IMR-90 (cell line): ENCODE data around the gene JCAD. TPM values are rescaled to one million over a fixed set of nuclear protein-coding genes. Genes with fewer than 3 reads are reported as not detected.
A peak's percentile ranks its signal among the peaks of the same experiment; 100 is the strongest.

ENCODE experiments used
- ATAC-seq: fragments of 200-7000 bp; cut with Tn5 transposase; 2 replicates; pipeline ENCODE4 v1.9.1; 2020; ENCODE audit warnings: low read depth, mild to moderate bottlenecking, moderate library complexity
- BruUV-seq: library from RNA; stranded (reverse); fragments of 400-500 nt; replicated peaks from 2 replicates; lab custom pipeline; 2021; lab: Mats Ljungman, UMichigan
- CTCF ChIA-PET: fragments of 300-600 bp; formaldehyde crosslinking; extraction: SDS; loops from one replicate; lab custom pipeline; 2021; ENCODE audit warnings: antibody characterized with exemption; lab: Yijun Ruan, JAX
- POLR2A ChIA-PET: fragments of 300-600 bp; sonication (Branson Sonifier 250); formaldehyde crosslinking; loops from one replicate; lab custom pipeline; 2022; ENCODE audit warnings: antibody characterized with exemption; ENCODE audit not compliant: unreplicated experiment; lab: Charles Lee
- DNase-seq: peaks from one replicate; pipeline ENCODE4 v3.0.0; 2013
- H2AFZ ChIP-seq: replicated peaks from 2 replicates; pipeline ENCODE3; 2013; ENCODE audit warnings: low read length, mild to moderate bottlenecking; ENCODE audit not compliant: poor library complexity
- H2AK5ac ChIP-seq: 2 replicates; pipeline ENCODE4 v1.6.1; 2013; ENCODE audit warnings: low read depth, low read length, inconsistent platforms
- H2AK9ac ChIP-seq: replicated peaks from 2 replicates; pipeline ENCODE3; 2013; ENCODE audit warnings: mild to moderate bottlenecking, low read depth, low read length, moderate library complexity; ENCODE audit not compliant: poor library complexity
- H2BK120ac ChIP-seq: 2 replicates; pipeline ENCODE4 v1.6.1; 2013; ENCODE audit warnings: low read depth, low read length, inconsistent platforms
- H2BK15ac ChIP-seq: 3 replicates; pipeline ENCODE4 v1.6.1; 2013; ENCODE audit warnings: low read depth, low read length, inconsistent platforms
- H2BK20ac ChIP-seq: 2 replicates; pipeline ENCODE4 v1.6.1; 2013; ENCODE audit warnings: low read depth, mild to moderate bottlenecking, inconsistent platforms, low read length, moderate library complexity
- H2BK5ac ChIP-seq: 2 replicates; pipeline ENCODE4 v1.6.1; 2013; ENCODE audit warnings: mild to moderate bottlenecking, low read depth, low read length, inconsistent platforms; ENCODE audit not compliant: poor library complexity, severe bottlenecking
- H3K14ac ChIP-seq: replicated peaks from 2 replicates; pipeline ENCODE4 v1.6.1; 2013; ENCODE audit warnings: low read depth, low read length, inconsistent platforms
- H3K18ac ChIP-seq: 2 replicates; pipeline ENCODE4 v1.6.1; 2013; ENCODE audit warnings: low read depth, low read length, control low read depth
- H3K23ac ChIP-seq: 2 replicates; pipeline ENCODE4 v1.6.1; 2013; ENCODE audit warnings: low read depth, low read length, inconsistent platforms
- H3K27ac ChIP-seq: 2 replicates; pipeline ENCODE4 v1.5.1; 2013; ENCODE audit warnings: mild to moderate bottlenecking, control low read depth, low read length; ENCODE audit not compliant: insufficient read depth
- H3K27me3 ChIP-seq: 2 replicates; pipeline ENCODE4 v1.6.1; 2013; ENCODE audit warnings: low read length; ENCODE audit not compliant: control insufficient read depth, insufficient read depth
- H3K36me3 ChIP-seq: 2 replicates; pipeline ENCODE4 v1.6.1; 2013; ENCODE audit warnings: low read length, mixed read lengths; ENCODE audit not compliant: control insufficient read depth, insufficient read depth
- H3K4ac ChIP-seq: 2 replicates; pipeline ENCODE4 v1.6.1; 2013; ENCODE audit warnings: low read depth, low read length, inconsistent platforms
- H3K4me1 ChIP-seq: 2 replicates; pipeline ENCODE4 v1.6.1; 2013; ENCODE audit warnings: low read length, mixed read lengths; ENCODE audit not compliant: control insufficient read depth, insufficient read depth
- H3K4me2 ChIP-seq: 2 replicates; pipeline ENCODE4 v1.6.1; 2013; ENCODE audit warnings: low read depth, mild to moderate bottlenecking, control low read depth, low read length, moderate library complexity
- H3K4me3 ChIP-seq: 2 replicates; pipeline ENCODE4 v1.5.1; 2013; ENCODE audit warnings: low read depth, mild to moderate bottlenecking, control low read depth, low read length, moderate library complexity; ENCODE audit not compliant: insufficient read depth
- H3K56ac ChIP-seq: 2 replicates; pipeline ENCODE4 v1.6.1; 2013; ENCODE audit warnings: low read length, inconsistent platforms; ENCODE audit not compliant: insufficient read depth; ENCODE audit errors: extremely low read depth
- H3K79me1 ChIP-seq, 2 experiments: 2 replicates each; pipeline ENCODE4 v1.6.1; 2013; ENCODE audit warnings: low read length in 2 of 2, inconsistent platforms in 1 of 2, low read depth in 1 of 2
- H3K9ac ChIP-seq: 2 replicates; pipeline ENCODE4 v1.6.1; 2013; ENCODE audit warnings: low read depth, low read length, control low read depth
- H3K9me1 ChIP-seq: 2 replicates; pipeline ENCODE4 v1.6.1; 2013; ENCODE audit warnings: low read length, inconsistent platforms; ENCODE audit not compliant: insufficient read depth
- H3K9me3 ChIP-seq: 2 replicates; pipeline ENCODE4 v1.6.1; 2013; ENCODE audit warnings: low read length; ENCODE audit not compliant: control insufficient read depth, insufficient read depth
- H4K20me1 ChIP-seq: 2 replicates; pipeline ENCODE4 v1.6.1; 2013; ENCODE audit warnings: low read length, inconsistent platforms; ENCODE audit not compliant: insufficient read depth
- H4K5ac ChIP-seq: 2 replicates; pipeline ENCODE4 v1.6.1; 2013; ENCODE audit warnings: mild to moderate bottlenecking, low read depth, low read length, control low read depth
- H4K8ac ChIP-seq, 2 experiments: 2 replicates each; pipeline ENCODE4 v1.6.1; 2013; ENCODE audit warnings: low read depth in 2 of 2, low read length in 2 of 2, control low read depth in 1 of 2, inconsistent platforms in 1 of 2
- H4K91ac ChIP-seq: 2 replicates; pipeline ENCODE4 v1.6.1; 2013; ENCODE audit warnings: low read depth, low read length, inconsistent platforms; ENCODE audit not compliant: insufficient read depth
- CEBPB ChIP-seq: IDR thresholded peaks from 2 replicates; pipeline ENCODE4 v1.6.1; 2012; ENCODE audit warnings: low read depth, low read length, improper control_type of control experiment
- CTCF ChIP-seq: conservative IDR thresholded peaks from 2 replicates; pipeline ENCODE4 v1.5.1; 2012; ENCODE audit warnings: mild to moderate bottlenecking, low read depth, low read length, improper control_type of control experiment
- ELK1 ChIP-seq: fragments of 150-350 bp; IDR thresholded peaks from 2 replicates; pipeline ENCODE4 v1.6.1; 2016; ENCODE audit warnings: low read depth, mild to moderate bottlenecking, low read length, moderate library complexity, borderline replicate concordance
- RAD21 ChIP-seq: IDR thresholded peaks from 2 replicates; pipeline ENCODE4 v1.6.1; 2012; ENCODE audit warnings: low read length, improper control_type of control experiment
- SMC3 ChIP-seq: fragments of 150-350 bp; IDR thresholded peaks from 2 replicates; pipeline ENCODE4 v1.6.1; 2016; ENCODE audit warnings: low read depth, mild to moderate bottlenecking, antibody characterized with exemption, low read length, moderate library complexity
- WGBS, 2 experiments: methylation state at CpG; one replicate each; pipeline versions ENCODE4 v1.1.5 to v1.1.7; 2013; ENCODE audit warnings: missing lambda C conversion rate in 2 of 2; ENCODE audit not compliant: insufficient read length in 1 of 2; ENCODE audit errors: extremely low coverage in 2 of 2; 5-methylcytosine and 5-hydroxymethylcytosine counted together
- dilution Hi-C: fragments of 300-500 bp; cut with HindIII; formaldehyde crosslinking; loops from one replicate; pipeline ENCODE4 v1.14.3; 2018; ENCODE audit warnings: low sequenced_read_pairs; ENCODE audit not compliant: unreplicated experiment
- in situ Hi-C: fragments of 300-500 bp; cut with MboI; formaldehyde crosslinking; loops from 3 replicates; pipeline ENCODE4 v1.14.3; 2019; ENCODE audit warnings: low sequenced_read_pairs, inconsistent platforms, mixed read lengths
- intact Hi-C: fragments of 100-400 bp; cut with micrococcal nuclease; formaldehyde crosslinking; loops from 2 replicates; pipeline ENCODE4 v1.10.0; 2022
- polyA plus RNA-seq, 3 experiments: library from polyadenylated mRNA; depleted of rRNA; stranded (reverse); fragments of >200 nt; gene quantifications; 2 replicates each; pipeline ENCODE4 v1.2.3, GENCODE V29; 2012; ENCODE audit warnings: low replicate concordance in 1 of 3
- total RNA-seq: library from RNA; depleted of rRNA; stranded (reverse); fragments of >200 nt; gene quantifications from 2 replicates; pipeline ENCODE4 v1.2.3, GENCODE V29; 2012

JCAD gene
- total and polyA plus RNA-seq, 2 of the 4 experiments (the other 2 are of a cell fraction), result 15.9 to 16.8 TPM

GRCh38 chr10:30002426-30003266 is 56.7 kb downstream of the JCAD start:
- peak; percentile 70 for DNase-seq
- Histone ChIP-seq H3K27ac (no peak overlapping the region), H3K18ac (no peak overlapping the region), H4K5ac (no peak overlapping the region), H2BK5ac (no peak overlapping the region), H3K36me3 (no peaks in the 10 kb centered on the region), H3K9me1 (peaks cover 15% of the 10 kb centered on the region), H3K23ac (no peak overlapping the region), H4K91ac (no peak overlapping the region), H2AFZ (peak overlapping the region; percentile 53), H3K14ac (0 out of 2 replicates have a peak overlapping the region, but pooled peaks have one; percentile 54), H3K56ac (no peak overlapping the region), H3K9me3 (no peaks in the 10 kb centered on the region), H3K27me3 (no peaks in the 10 kb centered on the region), H3K79me1 (no peaks in the 10 kb centered on the region), H2AK5ac (no peak overlapping the region), H2AK9ac (peak overlapping the region; percentile 59), H4K8ac (no peak overlapping the region), H2BK20ac (0 out of 2 replicates have a peak overlapping the region, but pooled peaks have one; percentile 1), H3K4me1 (peaks cover 17% of the 10 kb centered on the region), H3K4me3 (no peak overlapping the region), H3K9ac (no peak overlapping the region), H3K4me2 (no peak overlapping the region), H3K4ac (peak overlapping the region; percentile 60), H2BK120ac (peak overlapping the region; percentile 33; the same call in 1 of the 2 replicates), H2BK15ac (no peak overlapping the region; the same call in 2 of the 3 replicates), H4K20me1 (no peaks in the 10 kb centered on the region)
- TF ChIP-seq SMC3 (peak; percentile 43), ELK1 (no peak), RAD21 (peak; percentile 70), CEBPB (peak; percentile 73), CTCF (peak; percentile 63)
- WGBS, 2 experiments, result 46% methylated on average over 5 of the region's 16 CpGs; no CpG with 5 or more reads in 1 of the 2 experiments
- dilution Hi-C loops, result no loop called here
- ATAC-seq, result peak; percentile 50
- POLR2A ChIA-PET, result interaction anchor here (0.5 kb wide), 1 partner anchor 554 kb away, joined by 5 read pairs; no protein-coding TSS in a partner anchor
- CTCF ChIA-PET, result interaction anchor here (0.5 to 1.2 kb wide), 5 partner anchors 49 to 345 kb away, joined by 3 to 4 read pairs (median 3); no protein-coding TSS in a partner anchor
- no TSS peak for BruUV-seq
- in situ Hi-C loops, result no loop called here
- intact Hi-C loops, result loop anchor here (1.0 to 5.0 kb wide), 3 partner anchors 76 to 410 kb away; no protein-coding TSS in a partner anchor
